Naive thymus-derived CD4-positive, alpha-beta T cell (primary cell): ENCODE data around the gene MAGI3. TPM values are rescaled to one million over a fixed set of nuclear protein-coding genes. Genes with fewer than 3 reads are reported as not detected.
"Not testable (repeated sequence)": the region's sequence is repeated elsewhere in the genome, so short reads cannot be mapped to it uniquely, and the experiment has no call there.

Experiments used
- ATAC-seq: fragments of 150-1000 bp; cut with Tn5 transposase; 2 replicates; pipeline ENCODE4 v1.10.0; 2021; ENCODE audit warnings: mild to moderate bottlenecking, moderate library complexity
- CTCF ChIA-PET: fragments of 350-600 bp; sonication (Branson Sonifier 250); formaldehyde crosslinking; loops from one replicate; lab custom pipeline; 2021; ENCODE audit warnings: antibody characterized with exemption; lab: Charles Lee
- POLR2A ChIA-PET: fragments of 350-600 bp; sonication (Branson Sonifier 250); formaldehyde crosslinking; loops from one replicate; lab custom pipeline; 2021; ENCODE audit warnings: antibody characterized with exemption, inconsistent platforms; lab: Charles Lee
- DNase-seq, 9 donors: peaks; one replicate each; pipeline versions ENCODE4 v3.0.0 to v3.0.0-alpha.2; 2020 to 2022; ENCODE audit warnings: mixed read lengths in 1 of 9
- H3K27ac ChIP-seq: one replicate; pipeline ENCODE4 v1.7.0; 2013; ENCODE audit warnings: mild to moderate bottlenecking, low read depth, low read length, moderate library complexity
- H3K27me3 ChIP-seq, 2 donors: one replicate each; pipeline ENCODE4 v1.7.0; 2013; ENCODE audit warnings: low read length in 2 of 2, mild to moderate bottlenecking in 2 of 2, moderate library complexity in 2 of 2; ENCODE audit not compliant: control insufficient read depth in 2 of 2, insufficient read depth in 2 of 2
- H3K36me3 ChIP-seq, 3 experiments: 1 replicate in 2 of 3; 2 replicates in 1 of 3; pipeline ENCODE4 v1.7.0; 2013; ENCODE audit warnings: low read length in 3 of 3, mild to moderate bottlenecking in 3 of 3, moderate library complexity in 1 of 3; ENCODE audit not compliant: insufficient read depth in 3 of 3, control insufficient read depth in 2 of 3
- H3K4me1 ChIP-seq, 2 donors: one replicate each; pipeline ENCODE4 v1.7.0; 2013; ENCODE audit warnings: low read length in 2 of 2, mild to moderate bottlenecking in 2 of 2, moderate library complexity in 1 of 2; ENCODE audit not compliant: control insufficient read depth in 2 of 2, insufficient read depth in 2 of 2
- H3K4me3 ChIP-seq: 2 replicates; pipeline ENCODE4 v1.7.0; 2013; ENCODE audit warnings: mild to moderate bottlenecking, low read length
- H3K9me3 ChIP-seq, 3 experiments: 1 replicate in 2 of 3; 2 replicates in 1 of 3; pipeline ENCODE4 v1.7.0; 2013; ENCODE audit warnings: low read length in 3 of 3; ENCODE audit not compliant: control insufficient read depth in 2 of 3
- H3K27ac Mint-ChIP-seq, 9 donors: one replicate each; pipeline ENCODE4 v1.8.0; 2020 to 2022; ENCODE audit warnings: mixed read lengths in 9 of 9, mild to moderate bottlenecking in 8 of 9, moderate library complexity in 5 of 9, inconsistent platforms in 2 of 9
- H3K27me3 Mint-ChIP-seq, 5 donors: one replicate each; pipeline ENCODE4 v1.8.0; 2021 to 2022; ENCODE audit warnings: mixed read lengths in 5 of 5, mild to moderate bottlenecking in 1 of 5
- H3K36me3 Mint-ChIP-seq, 5 donors: one replicate each; pipeline ENCODE4 v1.8.0; 2020 to 2022; ENCODE audit warnings: mixed read lengths in 5 of 5, mild to moderate bottlenecking in 3 of 5, inconsistent platforms in 1 of 5
- H3K4me1 Mint-ChIP-seq, 7 donors: one replicate each; pipeline ENCODE4 v1.8.0; 2020 to 2022; ENCODE audit warnings: mixed read lengths in 7 of 7, mild to moderate bottlenecking in 3 of 7, inconsistent platforms in 1 of 7
- H3K4me3 Mint-ChIP-seq, 10 donors: one replicate each; pipeline ENCODE4 v1.8.0; 2020 to 2022; ENCODE audit warnings: mild to moderate bottlenecking in 10 of 10, mixed read lengths in 10 of 10, moderate library complexity in 6 of 10, inconsistent platforms in 2 of 10
- H3K9me3 Mint-ChIP-seq, 11 donors: one replicate each; pipeline ENCODE4 v1.8.0; 2020 to 2022; ENCODE audit warnings: mixed read lengths in 11 of 11, mild to moderate bottlenecking in 4 of 11, inconsistent platforms in 1 of 11, moderate library complexity in 1 of 11
- intact Hi-C, 2 donors: fragments of 100-400 bp; cut with micrococcal nuclease; formaldehyde crosslinking; loops; one replicate each; pipeline ENCODE4 v1.15.1; 2023
- polyA plus RNA-seq, 2 donors: library from polyadenylated mRNA; unstranded; fragments of 300-500 nt; fragmentation: Illumina TruSeq; gene quantifications; one replicate each; pipeline ENCODE4 v1.2.3, GENCODE V29; 2021
- total RNA-seq, 6 experiments: library from RNA in 5 of 6; stranded (reverse) in 5 of 6; gene quantifications; 1 replicate in 5 of 6; 2 replicates in 1 of 6; pipeline ENCODE4 v1.2.3 and lab custom pipeline; 2021 to 2026

The MAGI3 gene
- total and polyA plus RNA-seq, 7 experiments from 2014 or later = 3.6 to 8.8 (median 6.6) TPM

DNA sequence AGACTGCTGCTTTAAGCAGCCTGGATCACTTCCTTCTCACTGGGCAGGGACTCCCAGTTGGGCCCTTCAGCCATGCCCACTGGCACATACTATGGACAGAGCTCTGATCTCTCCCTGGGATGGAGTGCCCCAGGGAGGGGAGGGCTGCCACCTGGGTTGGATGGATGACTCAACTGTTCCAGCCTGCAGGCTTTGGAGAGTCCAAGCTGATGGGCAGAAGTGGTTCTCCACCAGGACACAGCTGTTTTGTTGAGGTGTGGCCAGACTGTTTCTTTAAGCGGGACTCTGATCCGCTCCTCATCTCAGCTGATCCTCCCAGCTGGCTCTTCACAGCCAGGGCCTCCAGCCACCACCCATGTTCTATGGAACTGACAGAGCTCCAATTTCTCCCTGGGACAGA, 166.9 kb downstream of the MAGI3 start:
- POLR2A ChIA-PET = no interaction called here

DNA sequence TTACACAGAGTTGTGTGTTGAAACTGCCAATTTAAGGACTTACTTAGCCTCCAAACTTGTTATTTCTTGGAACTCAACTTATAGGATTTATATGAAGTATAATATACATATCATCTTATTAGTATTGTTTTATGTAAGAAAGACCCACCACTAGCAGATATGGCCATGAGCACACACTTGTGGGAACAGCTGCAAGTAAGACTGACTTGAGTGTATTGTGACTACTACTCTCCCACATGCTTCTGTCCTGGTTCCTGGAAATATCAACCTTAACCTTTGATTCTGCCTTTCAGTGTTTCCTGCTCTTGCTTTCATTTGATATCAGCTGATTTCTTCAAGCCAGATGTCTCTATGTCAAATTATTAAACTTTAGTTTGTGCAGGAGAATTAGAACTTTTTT, 175.3 kb downstream of the MAGI3 start:
- ATAC-seq = no peak
- CTCF ChIA-PET = no interaction called here
- H3K9me3 Mint-ChIP-seq = peaks cover 5 to 82% (median 36%) of the 10 kb centered on the region in 11 donors

More for the DNA sequence above, 166.9 kb downstream of the MAGI3 start:
- no peaks in the 10 kb centered on the region for H3K36me3 ChIP-seq
- DNase-seq = no peak
- peaks cover 12 to 87% (median 41%) of the 10 kb centered on the region in 11 donors for H3K9me3 Mint-ChIP-seq
- no peak overlapping the region for H3K4me3 Mint-ChIP-seq
- H3K27me3 Mint-ChIP-seq = no peaks in the 10 kb centered on the region
- no peaks in the 10 kb centered on the region for H3K4me1 Mint-ChIP-seq
- no peaks in the 10 kb centered on the region for H3K4me1 ChIP-seq
- peaks cover 3 to 44% (median 32%) of the 10 kb centered on the region in 5 donors for H3K36me3 Mint-ChIP-seq
- no peak for ATAC-seq
- H3K9me3 ChIP-seq = peaks cover 0 to 14% (median 0%) of the 10 kb centered on the region in 3 experiments
- no peaks in the 10 kb centered on the region for H3K27me3 ChIP-seq
- intact Hi-C loops = no loop called here
- H3K4me3 ChIP-seq = no peak overlapping the region
- no peak overlapping the region for H3K27ac Mint-ChIP-seq
- no peak overlapping the region for H3K27ac ChIP-seq
- CTCF ChIA-PET = interaction anchor here (0.5 kb wide), 1 partner anchor 873 kb away, joined by 4 read pairs; no protein-coding TSS in a partner anchor

DNA sequence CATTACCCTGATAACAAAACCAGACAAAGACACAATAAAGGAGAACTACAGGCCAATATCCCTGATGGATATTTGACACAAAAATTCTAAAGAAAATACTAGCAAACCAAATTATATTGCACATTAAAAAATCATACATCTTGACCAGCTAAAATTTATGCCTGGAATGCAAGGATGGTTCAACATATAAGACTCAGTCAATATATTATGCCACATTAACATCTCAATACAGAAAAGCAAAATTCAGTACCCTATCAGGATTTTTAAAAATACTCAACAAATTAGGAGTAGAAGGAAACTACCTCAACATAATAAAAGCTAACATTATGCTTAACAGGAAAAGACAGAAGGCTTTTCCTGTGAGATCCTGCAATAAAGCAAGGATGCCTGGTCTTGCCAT, 177.1 kb downstream of the MAGI3 start:
- H3K36me3 ChIP-seq = no peaks in the 10 kb centered on the region
- POLR2A ChIA-PET = no interaction called here
- H3K27me3 Mint-ChIP-seq = no peaks in the 10 kb centered on the region
- no peaks in the 10 kb centered on the region for H3K27me3 ChIP-seq
- H3K4me1 ChIP-seq = no peaks in the 10 kb centered on the region
- peaks cover 5 to 86% (median 34%) of the 10 kb centered on the region in 11 donors for H3K9me3 Mint-ChIP-seq
- intact Hi-C loops = no loop called here
- H3K27ac ChIP-seq = no peak overlapping the region
- H3K4me1 Mint-ChIP-seq = no peaks in the 10 kb centered on the region
- H3K4me3 ChIP-seq = no peak overlapping the region
- DNase-seq (no peak), ATAC-seq (no peak)
- H3K27ac Mint-ChIP-seq = no peak overlapping the region
- H3K36me3 Mint-ChIP-seq = peaks cover 0 to 39% (median 35%) of the 10 kb centered on the region in 5 donors
- H3K4me3 Mint-ChIP-seq = no peak overlapping the region
- CTCF ChIA-PET = no interaction called here
- peaks cover 0 to 6% (median 0%) of the 10 kb centered on the region in 3 experiments for H3K9me3 ChIP-seq

More for the DNA sequence above, 175.3 kb downstream of the MAGI3 start:
- Histone ChIP-seq H3K4me1 (no peaks in the 10 kb centered on the region), H3K4me3 (no peak overlapping the region), H3K9me3 (peaks cover 0 to 6% (median 0%) of the 10 kb centered on the region in 3 experiments), H3K36me3 (no peaks in the 10 kb centered on the region), H3K27ac (no peak overlapping the region), H3K27me3 (no peaks in the 10 kb centered on the region)
- Mint-ChIP-seq H3K27me3 (no peaks in the 10 kb centered on the region), H3K4me1 (no peaks in the 10 kb centered on the region), H3K36me3 (peaks cover 0 to 41% (median 24%) of the 10 kb centered on the region in 5 donors), H3K4me3 (no peak overlapping the region), H3K27ac (no peak overlapping the region)
- POLR2A ChIA-PET = no interaction called here
- DNase-seq = no peak
- intact Hi-C loops = no loop called here

DNA sequence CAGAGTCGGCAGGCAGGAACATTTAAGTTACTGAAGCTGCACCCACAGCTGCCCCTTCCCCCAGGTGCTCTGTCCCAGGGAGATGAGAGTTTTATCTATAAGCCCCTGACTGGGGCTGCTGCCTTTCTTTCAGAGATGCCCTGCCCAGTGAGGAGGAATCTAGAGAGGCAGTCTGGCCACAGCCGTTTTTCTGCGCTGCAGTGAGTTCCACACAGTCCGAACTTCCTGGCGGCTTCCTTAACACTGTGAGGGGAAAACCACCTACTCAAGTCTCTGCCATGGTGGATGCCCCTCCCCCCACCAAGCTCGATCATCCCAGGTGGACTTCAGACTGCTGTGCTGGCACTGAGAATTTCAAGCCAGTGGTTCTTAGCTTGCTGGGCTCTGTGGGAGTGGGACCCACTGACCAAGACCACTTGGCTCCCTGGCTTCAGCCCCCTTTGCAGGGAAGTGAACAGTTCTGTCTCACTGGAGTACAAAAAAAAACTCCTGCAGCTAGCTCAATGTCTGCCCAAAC, 185.5 kb downstream of the MAGI3 start:
- H3K27me3 Mint-ChIP-seq, H3K27ac ChIP-seq, H3K4me1 ChIP-seq, intact Hi-C loops, H3K9me3 ChIP-seq, H3K4me3 Mint-ChIP-seq, POLR2A ChIA-PET, CTCF ChIA-PET, H3K4me3 ChIP-seq, H3K4me1 Mint-ChIP-seq, DNase-seq, H3K36me3 ChIP-seq, H3K27ac Mint-ChIP-seq, ATAC-seq, H3K27me3 ChIP-seq: not testable (repeated sequence)
- Mint-ChIP-seq H3K36me3 (peaks cover 1 to 37% (median 18%) of the 10 kb centered on the region in 5 donors), H3K9me3 (peaks cover 0 to 38% (median 21%) of the 10 kb centered on the region in 11 donors)

DNA sequence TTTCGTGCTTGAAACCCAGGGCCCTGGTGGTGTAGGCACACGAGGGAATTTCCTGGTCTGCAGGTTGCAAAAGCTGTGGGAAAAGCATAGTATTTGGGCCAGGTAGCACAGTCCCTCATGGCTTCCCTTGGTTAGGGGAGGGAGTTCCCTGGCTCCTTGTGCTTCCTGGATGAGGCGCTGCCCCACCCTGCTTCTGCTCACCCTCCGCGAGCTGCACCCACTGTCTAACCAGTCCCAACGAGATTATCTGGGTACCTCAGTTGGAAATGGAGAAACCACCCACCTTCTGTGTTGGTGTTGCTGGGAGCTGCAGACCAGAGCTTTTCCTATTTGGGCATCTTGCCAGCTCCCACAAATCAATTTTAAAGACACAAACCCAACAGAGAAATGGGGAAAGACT, 186.0 kb downstream of the MAGI3 start:
- POLR2A ChIA-PET = no interaction called here
- intact Hi-C loops = no loop called here
- H3K9me3 Mint-ChIP-seq = peaks cover 0 to 33% (median 19%) of the 10 kb centered on the region in 11 donors
- ATAC-seq = no peak
- H3K36me3 ChIP-seq = no peaks in the 10 kb centered on the region
- H3K4me3 ChIP-seq = no peak overlapping the region
- H3K9me3 ChIP-seq = no peaks in the 10 kb centered on the region
- no peaks in the 10 kb centered on the region for H3K4me1 Mint-ChIP-seq
- H3K4me3 Mint-ChIP-seq = no peak overlapping the region
- no peak overlapping the region for H3K27ac ChIP-seq
- no peak overlapping the region for H3K27ac Mint-ChIP-seq
- CTCF ChIA-PET = no interaction called here
- peaks cover 1 to 37% (median 21%) of the 10 kb centered on the region in 5 donors for H3K36me3 Mint-ChIP-seq
- no peaks in the 10 kb centered on the region for H3K27me3 Mint-ChIP-seq
- H3K27me3 ChIP-seq = no peaks in the 10 kb centered on the region
- DNase-seq = no peak
- no peaks in the 10 kb centered on the region for H3K4me1 ChIP-seq

DNA sequence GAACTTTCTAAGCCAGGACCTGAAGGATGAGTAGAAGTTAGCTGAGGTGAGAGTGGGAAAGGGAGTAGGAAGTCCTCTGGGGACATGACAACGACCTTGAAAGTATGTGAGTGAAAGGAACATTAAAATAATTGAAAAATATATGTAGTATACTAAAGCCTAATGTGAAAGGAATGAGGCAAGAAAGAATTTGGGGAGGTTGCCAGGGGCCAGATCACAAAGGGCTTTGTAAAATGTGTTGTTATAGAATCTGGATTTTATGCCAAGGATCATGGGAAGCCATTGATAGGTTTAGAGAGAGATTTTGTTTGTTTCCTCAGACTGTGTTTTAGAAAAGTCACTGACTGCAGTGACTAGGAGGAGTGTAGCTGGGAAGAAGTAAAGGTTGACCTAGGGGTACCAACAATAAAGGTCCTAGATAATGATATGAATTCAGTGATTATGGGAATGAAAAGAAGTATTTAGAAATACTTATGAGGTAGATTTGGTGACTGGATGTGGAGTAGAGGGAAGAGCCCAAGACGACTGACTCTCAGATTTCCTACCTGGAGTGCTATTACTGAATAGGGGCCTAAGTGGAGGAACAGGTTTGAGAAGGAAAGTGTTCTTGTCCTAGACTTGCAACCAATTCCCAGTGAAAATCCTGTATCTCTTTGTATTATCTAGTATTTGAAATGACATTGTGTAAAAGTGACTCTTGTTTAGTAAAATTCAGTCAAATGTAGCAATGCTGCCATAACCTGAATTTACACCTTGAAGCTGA, 189.1 kb downstream of the MAGI3 start:
- ChIA-PET POLR2A (no interaction called here), CTCF (no interaction called here)
- H3K9me3 ChIP-seq = no peaks in the 10 kb centered on the region
- no peaks in the 10 kb centered on the region for H3K36me3 ChIP-seq
- H3K4me3 Mint-ChIP-seq = no peak overlapping the region
- peaks cover 0 to 23% (median 14%) of the 10 kb centered on the region in 5 donors for H3K36me3 Mint-ChIP-seq
- ATAC-seq (no peak), DNase-seq (no peak)
- H3K4me1 ChIP-seq = no peaks in the 10 kb centered on the region
- intact Hi-C loops = no loop called here
- peaks cover 0 to 7% (median 3%) of the 10 kb centered on the region in 11 donors for H3K9me3 Mint-ChIP-seq
- H3K27ac Mint-ChIP-seq = no peak overlapping the region
- no peak overlapping the region for H3K4me3 ChIP-seq
- H3K4me1 Mint-ChIP-seq = no peaks in the 10 kb centered on the region
- no peaks in the 10 kb centered on the region for H3K27me3 ChIP-seq
- H3K27ac ChIP-seq = no peak overlapping the region
- no peaks in the 10 kb centered on the region for H3K27me3 Mint-ChIP-seq
